GM21576 (cell line): Measurements from ENCODE around the gene TMEM259.
A peak's percentile ranks its signal among the peaks of the same experiment; 100 is the strongest.

ENCODE experiments used
- ATAC-seq: cut with Tn5 transposase; IDR thresholded peaks from one replicate; pipeline ENCODE4 v1.9.1; 2021; ENCODE audit warnings: mild to moderate bottlenecking, moderate library complexity; ENCODE audit not compliant: unreplicated experiment

TMEM259 gene

GRCh38 chr19:990119-990571 lies 30.8 kb downstream of the TMEM259 start:
- no peak for ATAC-seq

- ATAC-seq = no peak
Observed at GRCh38 chr19:989381-990081, 31.4 kb downstream of the TMEM259 start.

GRCh38 chr19:988510-988909 lies 32.4 kb downstream of the TMEM259 start:
- no peak for ATAC-seq

- ATAC-seq = no peak
Observed at GRCh38 chr19:988081-988480, 32.8 kb downstream of the TMEM259 start.

- no peak for ATAC-seq
Observed at GRCh38 chr19:986083-986482, 34.8 kb downstream of the TMEM259 start.

GRCh38 chr19:984165-984967 lies 36.6 kb downstream of the TMEM259 start, which contains the start of gene WDR18:
WDR18 (plus strand) TSS chr19:984345; CDS start chr19:984354, 9 bp downstream.
- ATAC-seq = peak; percentile 69

- no peak for ATAC-seq
Observed at GRCh38 chr19:982567-983170, 38.3 kb downstream of the TMEM259 start.

- ATAC-seq = no peak
Observed at GRCh38 chr19:980133-980998, 40.6 kb downstream of the TMEM259 start.

GRCh38 chr19:979318-979741 lies 41.6 kb downstream of the TMEM259 start:
- ATAC-seq = no peak

GRCh38 chr19:977058-977464 lies 43.9 kb downstream of the TMEM259 start:
- ATAC-seq = no peak

GRCh38 chr19:976476-976875 lies 44.4 kb downstream of the TMEM259 start:
- no peak for ATAC-seq

- ATAC-seq = no peak
Observed at GRCh38 chr19:974564-975257, 46.2 kb downstream of the TMEM259 start.

GRCh38 chr19:973726-974563 lies 47.0 kb downstream of the TMEM259 start:
- ATAC-seq = no peak

GRCh38 chr19:972281-972680 lies 48.6 kb downstream of the TMEM259 start:
- ATAC-seq = no peak

- ATAC-seq = no peak
Observed at GRCh38 chr19:971795-972194, 49.1 kb downstream of the TMEM259 start.

GRCh38 chr19:970695-971094 lies 50.2 kb downstream of the TMEM259 start:
- ATAC-seq = no peak

- no peak for ATAC-seq
Observed at GRCh38 chr19:966485-967088, 54.3 kb downstream of the TMEM259 start.

- ATAC-seq = no peak
Observed at GRCh38 chr19:964761-965694, 55.9 kb downstream of the TMEM259 start.
